Stimulated activated CD4-positive, alpha-beta T cell treated with anti-CD3 and anti-CD28 coated beads, Interleukin-15, amount 100 ng/mL, for 24 hours (primary cell): Measurements from ENCODE around the gene MPP1.

Source experiments
- DNase-seq: peaks from one replicate; pipeline ENCODE4 v3.0.0-alpha.2; 2020

The MPP1 gene

DNA sequence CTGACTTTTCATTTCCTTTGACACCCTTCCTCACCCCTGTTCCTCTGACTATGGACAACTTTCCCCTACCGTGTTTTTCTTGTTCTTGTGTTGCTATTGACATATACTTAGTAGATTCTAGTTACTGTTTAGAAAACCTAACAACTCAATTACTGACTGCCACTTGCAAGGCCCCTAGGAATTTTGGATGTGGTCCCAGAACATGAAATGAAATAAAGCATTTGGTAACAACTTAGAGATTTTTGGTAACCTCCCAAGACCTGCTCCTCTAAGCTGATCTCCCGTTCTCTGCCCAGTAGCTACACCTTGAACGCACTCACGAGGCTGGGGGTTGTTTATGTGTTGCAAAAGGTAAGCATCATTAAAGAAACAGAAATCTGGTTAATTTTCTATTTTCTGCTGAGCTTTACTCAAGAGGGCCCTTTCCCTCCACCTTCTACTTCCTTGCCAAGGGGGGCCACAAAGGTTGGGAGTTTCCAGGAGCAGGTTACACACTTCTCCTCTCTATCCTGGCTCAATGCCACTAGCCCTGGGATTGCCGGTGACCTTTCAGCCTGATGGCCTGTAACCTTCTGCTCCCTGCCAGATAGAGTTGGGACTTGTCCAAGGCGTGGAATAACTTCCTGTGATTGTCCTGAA is 74.9 kb downstream of the MPP1 start:
- DNase-seq = no peak

DNA sequence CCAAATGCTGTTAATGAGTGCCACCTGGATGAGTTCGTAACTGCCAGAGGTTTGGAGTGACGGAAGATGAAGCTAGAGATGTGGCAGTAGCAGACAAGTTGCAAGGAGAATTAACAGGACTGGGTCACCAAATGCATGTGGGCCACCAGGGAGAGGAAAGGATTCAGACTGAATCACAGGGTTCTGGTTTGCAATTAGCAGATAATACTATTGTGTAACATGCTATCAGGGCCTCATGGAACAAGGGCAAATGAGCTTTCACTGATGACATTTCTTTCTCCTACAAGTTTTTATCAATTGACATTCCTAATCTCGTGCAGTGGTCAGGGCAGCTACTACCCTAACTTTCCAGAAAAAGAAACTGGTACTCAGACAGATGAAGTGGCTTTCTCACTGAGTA is 75.8 kb downstream of the MPP1 start:
- DNase-seq = no peak
